Bronchial epithelial cell (primary cell): ENCODE measurements around the gene KIF5A. TPM values are rescaled to one million over a fixed set of nuclear protein-coding genes. Genes with fewer than 3 reads are reported as not detected.

Source experiments
- DNase-seq: peaks from one replicate; pipeline ENCODE4 v3.0.0-alpha.2; 2010; ENCODE audit warnings: low read depth
- FAIRE-seq: peaks from 2 replicates; lab custom pipeline; 2011; peaks lifted over from hg19 to GRCh38; lab: Jason Lieb, UNC
- H3K27me3 ChIP-seq: 2 replicates; pipeline ENCODE4 v1.5.1; 2011; ENCODE audit warnings: low read length; ENCODE audit not compliant: control insufficient read depth, insufficient read depth
- H3K36me3 ChIP-seq: 2 replicates; pipeline ENCODE4 v1.5.1; 2011; ENCODE audit warnings: low read length; ENCODE audit not compliant: control insufficient read depth, insufficient read depth
- H3K4me3 ChIP-seq: 2 replicates; pipeline ENCODE4 v1.5.1; 2011; ENCODE audit warnings: mild to moderate bottlenecking, low read depth, low read length, control low read depth
- CTCF ChIP-seq: IDR thresholded peaks from 2 replicates; pipeline ENCODE4 v1.5.1; 2011; ENCODE audit warnings: mild to moderate bottlenecking, moderate library complexity, low read length, control low read depth, inconsistent platforms; ENCODE audit not compliant: insufficient read depth, severe bottlenecking
- total RNA-seq: library from RNA; depleted of rRNA; stranded (reverse); fragments of >200 nt; gene quantifications from 2 replicates; pipeline ENCODE4 v1.2.1, GENCODE V29; 2014

Gene KIF5A
- total RNA-seq, 1 donor from 2014 or later, result under 0.01 TPM

GRCh38 chr12:57530396-57531142 is 19.3 kb upstream of the KIF5A start:
- H3K4me3 ChIP-seq, result no peak overlapping the region
- no peak for TF ChIP-seq CTCF
- DNase-seq, result no peak
- H3K36me3 ChIP-seq, result peaks cover 48% of the 10 kb centered on the region
- H3K27me3 ChIP-seq, result no peaks in the 10 kb centered on the region
- no peak for FAIRE-seq

- DNase-seq, result no peak
- no peaks in the 10 kb centered on the region for H3K27me3 ChIP-seq
- H3K4me3 ChIP-seq, result no peak overlapping the region
- FAIRE-seq, result no peak
- H3K36me3 ChIP-seq, result peaks cover 42% of the 10 kb centered on the region
- TF ChIP-seq CTCF, result no peak
Observed at GRCh38 chr12:57531836-57532235, 18.0 kb upstream of the KIF5A start.

GRCh38 chr12:57533108-57533507 is 16.7 kb upstream of the KIF5A start:
- Histone ChIP-seq H3K27me3 (no peaks in the 10 kb centered on the region), H3K4me3 (no peak overlapping the region), H3K36me3 (peaks cover 41% of the 10 kb centered on the region)
- FAIRE-seq, result no peak
- DNase-seq, result no peak
- no peak for TF ChIP-seq CTCF

GRCh38 chr12:57534250-57534649 is 15.6 kb upstream of the KIF5A start:
- Histone ChIP-seq H3K4me3 (no peak overlapping the region), H3K27me3 (no peaks in the 10 kb centered on the region), H3K36me3 (peaks cover 33% of the 10 kb centered on the region)
- no peak for DNase-seq
- no peak for FAIRE-seq
- TF ChIP-seq CTCF, result no peak

- no peak for DNase-seq
- no peak for TF ChIP-seq CTCF
- Histone ChIP-seq H3K36me3 (peaks cover 34% of the 10 kb centered on the region), H3K27me3 (no peaks in the 10 kb centered on the region), H3K4me3 (no peak overlapping the region)
- no peak for FAIRE-seq
Observed at GRCh38 chr12:57534991-57535543, 14.8 kb upstream of the KIF5A start.
